WERI-Rb-1 (cell line): ENCODE data around the gene ACSM6.

Experiments used
- DNase-seq: peaks from one replicate; pipeline ENCODE4 v3.0.0-alpha.2; 2020
- H3K27ac ChIP-seq: fragments of 250-450 bp; sonication (Bioruptor Pico); 2 replicates; pipeline ENCODE4 v1.5.1; 2020; ENCODE audit warnings: mild to moderate bottlenecking, moderate library complexity
- H3K27me3 ChIP-seq: fragments of 250-450 bp; sonication (Bioruptor Pico); 2 replicates; pipeline ENCODE4 v1.5.1; 2021; ENCODE audit warnings: mild to moderate bottlenecking, low read depth, moderate library complexity; ENCODE audit not compliant: insufficient read depth, severe bottlenecking
- H3K36me3 ChIP-seq: fragments of 250-450 bp; sonication (Bioruptor Pico); 2 replicates; pipeline ENCODE4 v1.5.1; 2020; ENCODE audit warnings: mild to moderate bottlenecking, moderate library complexity
- H3K4me3 ChIP-seq: 2 replicates; pipeline ENCODE4 v1.5.1; 2011; ENCODE audit warnings: low read depth, mild to moderate bottlenecking, control low read depth, low read length
- H3K9me3 ChIP-seq: fragments of 250-450 bp; sonication (Bioruptor Pico); 2 replicates; pipeline ENCODE4 v1.5.1; 2021; ENCODE audit warnings: mild to moderate bottlenecking, moderate library complexity; ENCODE audit not compliant: severe bottlenecking
- TF ChIP-seq, protein P1 (sequence below): IDR thresholded peaks from 2 replicates; pipeline ENCODE4 v1.5.1; 2011; ENCODE audit warnings: low read depth, mild to moderate bottlenecking, control low read depth, inconsistent platforms, low read length

Gene ACSM6, protein sequence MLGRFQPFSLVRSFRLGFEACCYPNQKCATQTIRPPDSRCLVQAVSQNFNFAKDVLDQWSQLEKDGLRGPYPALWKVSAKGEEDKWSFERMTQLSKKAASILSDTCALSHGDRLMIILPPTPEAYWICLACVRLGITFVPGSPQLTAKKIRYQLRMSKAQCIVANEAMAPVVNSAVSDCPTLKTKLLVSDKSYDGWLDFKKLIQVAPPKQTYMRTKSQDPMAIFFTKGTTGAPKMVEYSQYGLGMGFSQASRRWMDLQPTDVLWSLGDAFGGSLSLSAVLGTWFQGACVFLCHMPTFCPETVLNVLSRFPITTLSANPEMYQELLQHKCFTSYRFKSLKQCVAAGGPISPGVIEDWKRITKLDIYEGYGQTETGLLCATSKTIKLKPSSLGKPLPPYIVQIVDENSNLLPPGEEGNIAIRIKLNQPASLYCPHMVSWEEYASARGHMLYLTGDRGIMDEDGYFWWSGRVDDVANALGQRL

GRCh38 chr10:95193944-95194343 is at the start of gene ACSM6:
ACSM6 (plus strand) TSS chr10:95194238; CDS start chr10:95194486, 248 bp downstream.
- no peaks in the 10 kb centered on the region for H3K27me3 ChIP-seq
- no peak for DNase-seq
- no peaks in the 10 kb centered on the region for H3K36me3 ChIP-seq
- no peaks in the 10 kb centered on the region for H3K9me3 ChIP-seq
- H3K4me3 ChIP-seq = no peak within 1 kb of the TSS
- TF ChIP-seq, protein P1, sequence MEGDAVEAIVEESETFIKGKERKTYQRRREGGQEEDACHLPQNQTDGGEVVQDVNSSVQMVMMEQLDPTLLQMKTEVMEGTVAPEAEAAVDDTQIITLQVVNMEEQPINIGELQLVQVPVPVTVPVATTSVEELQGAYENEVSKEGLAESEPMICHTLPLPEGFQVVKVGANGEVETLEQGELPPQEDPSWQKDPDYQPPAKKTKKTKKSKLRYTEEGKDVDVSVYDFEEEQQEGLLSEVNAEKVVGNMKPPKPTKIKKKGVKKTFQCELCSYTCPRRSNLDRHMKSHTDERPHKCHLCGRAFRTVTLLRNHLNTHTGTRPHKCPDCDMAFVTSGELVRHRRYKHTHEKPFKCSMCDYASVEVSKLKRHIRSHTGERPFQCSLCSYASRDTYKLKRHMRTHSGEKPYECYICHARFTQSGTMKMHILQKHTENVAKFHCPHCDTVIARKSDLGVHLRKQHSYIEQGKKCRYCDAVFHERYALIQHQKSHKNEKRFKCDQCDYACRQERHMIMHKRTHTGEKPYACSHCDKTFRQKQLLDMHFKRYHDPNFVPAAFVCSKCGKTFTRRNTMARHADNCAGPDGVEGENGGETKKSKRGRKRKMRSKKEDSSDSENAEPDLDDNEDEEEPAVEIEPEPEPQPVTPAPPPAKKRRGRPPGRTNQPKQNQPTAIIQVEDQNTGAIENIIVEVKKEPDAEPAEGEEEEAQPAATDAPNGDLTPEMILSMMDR = no peak
- no peak within 1 kb of the TSS for H3K27ac ChIP-seq

- TF ChIP-seq, protein P1 = no peak
- DNase-seq = no peak
- no peaks in the 10 kb centered on the region for H3K27me3 ChIP-seq
- H3K36me3 ChIP-seq = no peaks in the 10 kb centered on the region
- no peaks in the 10 kb centered on the region for H3K9me3 ChIP-seq
- H3K4me3 ChIP-seq = no peak overlapping the region
- H3K27ac ChIP-seq = no peak overlapping the region
Observed at GRCh38 chr10:95168694-95169093, 25.3 kb upstream of the ACSM6 start.

GRCh38 chr10:95169522-95169921 is 24.5 kb upstream of the ACSM6 start:
- Histone ChIP-seq H3K9me3 (no peaks in the 10 kb centered on the region), H3K27ac (no peak overlapping the region), H3K27me3 (no peaks in the 10 kb centered on the region), H3K4me3 (no peak overlapping the region), H3K36me3 (no peaks in the 10 kb centered on the region)
- TF ChIP-seq, protein P1 = no peak
- no peak for DNase-seq

DNA sequence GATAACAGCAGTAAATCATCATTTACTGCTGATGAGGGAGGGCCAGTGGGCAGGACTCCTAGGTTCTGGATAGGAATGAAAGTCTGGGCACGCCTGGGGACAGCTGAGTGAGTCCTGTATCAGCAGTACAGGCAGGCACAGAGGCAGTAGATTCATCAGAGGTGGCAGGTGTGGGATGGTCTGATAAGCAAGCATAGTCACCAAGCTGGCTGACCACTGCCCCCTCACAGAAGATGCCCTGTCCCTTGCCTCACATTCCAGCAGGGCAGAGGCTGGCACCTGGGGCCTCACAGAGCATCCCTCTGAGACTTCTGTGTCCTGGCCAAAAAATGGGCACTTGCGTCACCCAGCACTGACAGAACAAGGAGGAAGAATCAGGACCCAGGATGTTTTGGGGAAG is 23.2 kb upstream of the ACSM6 start:
- no peaks in the 10 kb centered on the region for H3K36me3 ChIP-seq
- DNase-seq = no peak
- TF ChIP-seq, protein P1 = no peak
- no peaks in the 10 kb centered on the region for H3K27me3 ChIP-seq
- no peaks in the 10 kb centered on the region for H3K9me3 ChIP-seq
- H3K27ac ChIP-seq = no peak overlapping the region
- H3K4me3 ChIP-seq = no peak overlapping the region

DNA sequence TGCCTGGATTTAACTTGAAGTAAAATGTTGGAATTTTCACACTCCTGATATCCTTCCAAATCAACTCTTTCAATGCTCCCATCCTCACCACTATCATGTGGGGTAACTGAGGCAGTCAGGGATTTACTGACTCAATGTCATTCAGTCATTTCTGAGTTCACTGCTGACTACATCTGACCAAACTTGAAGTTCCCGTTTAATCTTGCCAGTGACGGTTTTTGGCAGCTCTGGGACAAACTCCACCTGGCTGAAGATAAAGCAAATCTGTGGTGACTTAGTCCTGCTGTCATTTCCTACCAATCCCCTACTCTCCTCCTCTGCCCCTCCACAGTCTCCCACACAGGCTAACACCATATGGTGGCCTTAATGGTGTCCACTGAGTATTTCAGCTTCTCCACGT is 22.7 kb upstream of the ACSM6 start:
- Histone ChIP-seq H3K36me3 (no peaks in the 10 kb centered on the region), H3K27me3 (no peaks in the 10 kb centered on the region), H3K9me3 (no peaks in the 10 kb centered on the region), H3K4me3 (no peak overlapping the region), H3K27ac (no peak overlapping the region)
- TF ChIP-seq, protein P1 = no peak
- DNase-seq = no peak
